Endothelial cell of umbilical vein (primary cell): ENCODE data around the gene RAB1A. TPM values are rescaled to one million over a fixed set of nuclear protein-coding genes. Genes with fewer than 3 reads are reported as not detected.
"Not testable (repeated sequence)": the region's sequence is repeated elsewhere in the genome, so short reads cannot be mapped to it uniquely, and the experiment has no call there.

Experiments used
- BruUV-seq: library from RNA; stranded (reverse); fragments of 400-500 nt; replicated peaks from 2 replicates; lab custom pipeline; 2021; lab: Mats Ljungman, UMichigan
- CTCF ChIA-PET: fragments of 300-600, 350-600 bp; sonication (Branson Sonifier 250); formaldehyde crosslinking; loops from one replicate; lab custom pipeline; 2021; ENCODE audit warnings: antibody characterized with exemption, inconsistent platforms; lab: Charles Lee
- POLR2A ChIA-PET: fragments of 300-600, 350-600 bp; sonication (Branson Sonifier 250); formaldehyde crosslinking; loops from one replicate; lab custom pipeline; 2021; ENCODE audit warnings: antibody characterized with exemption, inconsistent platforms; lab: Charles Lee
- DNase-seq: peaks from one replicate; pipeline ENCODE4 v3.0.0-alpha.2; 2011; ENCODE audit warnings: low read depth, low spot score
- FAIRE-seq: peaks from 2 replicates; lab custom pipeline; 2011; peaks lifted over from hg19 to GRCh38; lab: Jason Lieb, UNC
- H2AFZ ChIP-seq: 2 replicates; pipeline ENCODE4 v1.6.0; 2012; ENCODE audit warnings: low read depth, low read length, control low read depth, inconsistent platforms
- H3K27ac ChIP-seq: 2 replicates; pipeline ENCODE4 v1.5.1; 2011; ENCODE audit warnings: low read depth, mild to moderate bottlenecking, control low read depth, low read length, moderate library complexity; ENCODE audit not compliant: insufficient read depth
- H3K27me3 ChIP-seq, 2 experiments: 2 replicates each; pipeline versions ENCODE4 v1.6.0 to v1.6.1; 2011; ENCODE audit warnings: low read length in 2 of 2, mixed read lengths in 1 of 2; ENCODE audit not compliant: control insufficient read depth in 2 of 2, insufficient read depth in 2 of 2
- H3K36me3 ChIP-seq, 2 experiments: 2 replicates in 1 of 2; 3 replicates in 1 of 2; pipeline ENCODE4 v1.5.1; 2011; ENCODE audit warnings: low read length in 2 of 2, mild to moderate bottlenecking in 1 of 2, moderate library complexity in 1 of 2; ENCODE audit not compliant: control insufficient read depth in 2 of 2, insufficient read depth in 2 of 2; ENCODE audit errors: extremely low read depth in 1 of 2
- H3K4me1 ChIP-seq: 3 replicates; pipeline ENCODE4 v1.5.1; 2011; ENCODE audit warnings: mild to moderate bottlenecking, low read length; ENCODE audit not compliant: control insufficient read depth, insufficient read depth; ENCODE audit errors: extremely low read depth
- H3K4me2 ChIP-seq: 2 replicates; pipeline ENCODE4 v1.6.1; 2011; ENCODE audit warnings: low read length, control low read depth, mixed read lengths; ENCODE audit not compliant: insufficient read depth
- H3K4me3 ChIP-seq, 3 experiments: fragments of 200-600 bp in 1 of 3; sonication (generic), shearing (Covaris generic) in 1 of 3; replicated peaks in 1 of 3; 2 replicates each; pipeline ENCODE4 v1.5.1; 2011 to 2016; ENCODE audit warnings: control low read depth in 3 of 3, low read length in 3 of 3, mild to moderate bottlenecking in 2 of 3, inconsistent platforms in 1 of 3, low read depth in 1 of 3, moderate library complexity in 1 of 3; ENCODE audit not compliant: insufficient read depth in 1 of 3
- H3K79me2 ChIP-seq: 2 replicates; pipeline ENCODE4 v1.6.0; 2012; ENCODE audit warnings: low read length, inconsistent platforms; ENCODE audit not compliant: control insufficient read depth, insufficient read depth
- H3K9ac ChIP-seq: replicated peaks from 2 replicates; pipeline ENCODE3; 2011; ENCODE audit warnings: low read length, control low read depth; ENCODE audit not compliant: insufficient read depth; ENCODE audit errors: extremely low read depth
- H3K9me1 ChIP-seq: replicated peaks from 3 replicates; pipeline ENCODE4 v1.6.0; 2011; ENCODE audit warnings: mild to moderate bottlenecking, low read length; ENCODE audit not compliant: control insufficient read depth, insufficient read depth; ENCODE audit errors: extremely low read depth
- H3K9me3 ChIP-seq: replicated peaks from 2 replicates; pipeline ENCODE4 v1.5.1; 2012; ENCODE audit warnings: low read length, inconsistent platforms; ENCODE audit not compliant: control insufficient read depth, insufficient read depth
- H4K20me1 ChIP-seq: replicated peaks from 2 replicates; pipeline ENCODE3; 2011; ENCODE audit warnings: mild to moderate bottlenecking, low read length; ENCODE audit not compliant: control insufficient read depth, insufficient read depth; ENCODE audit errors: extremely low read depth
- GATA2 ChIP-seq: IDR thresholded peaks from 2 replicates; pipeline ENCODE4 v1.7.0; 2011; ENCODE audit warnings: low read depth, mild to moderate bottlenecking, moderate library complexity, mixed read lengths, low read length; ENCODE audit not compliant: insufficient read length, insufficient read depth
- dilution Hi-C: fragments of 300-500 bp; cut with MboI; formaldehyde crosslinking; loops from one replicate; pipeline ENCODE4 v1.15.0; 2019; ENCODE audit warnings: low sequenced_read_pairs; ENCODE audit not compliant: extremely low pct_ligation_motif_present
- intact Hi-C: fragments of 100-400 bp; cut with micrococcal nuclease; formaldehyde crosslinking; loops from one replicate; pipeline ENCODE4 v1.10.0; 2022
- polyA plus RNA-seq, 4 experiments: library from polyadenylated mRNA; depleted of rRNA in 3 of 4; stranded (reverse) in 3 of 4; unstranded in 1 of 4; fragments of >200 nt; gene quantifications; 2 replicates each; pipeline versions ENCODE4 v1.2.1 to v1.2.3, GENCODE V29; 2011 to 2012; ENCODE audit warnings: missing spikeins in 1 of 4
- total RNA-seq: library from RNA; stranded (reverse); gene quantifications from 2 replicates; pipeline ENCODE4 v1.2.3, GENCODE V29; 2021

Gene RAB1A
- total and polyA plus RNA-seq, 2 donors (not counting 3 experiments of a cell fraction or from before 2014, with no cell fraction given), result 121 to 176 TPM

GRCh38 chr2:65158557-65158956 is 28.7 kb upstream of the RAB1A start:
- no peaks in the 10 kb centered on the region for H3K9me1 ChIP-seq
- no peak for DNase-seq
- no peaks in the 10 kb centered on the region for H3K9me3 ChIP-seq
- H4K20me1 ChIP-seq, result no peaks in the 10 kb centered on the region
- dilution Hi-C loops (no loop called here), intact Hi-C loops (no loop called here)
- BruUV-seq, result no TSS peak
- peaks cover 0 to 3% of the 10 kb centered on the region in 2 experiments for H3K27me3 ChIP-seq
- no peak for TF ChIP-seq GATA2
- no peak overlapping the region for H3K27ac ChIP-seq
- no peaks in the 10 kb centered on the region for H3K36me3 ChIP-seq
- no peaks in the 10 kb centered on the region for H3K79me2 ChIP-seq
- no peak overlapping the region for H2AFZ ChIP-seq
- FAIRE-seq, result no peak
- ChIA-PET POLR2A (no interaction called here), CTCF (interaction anchor here (0.7 to 1.8 kb wide), 3 partner anchors 10 to 241 kb away, joined by 3 to 7 read pairs (median 5); no protein-coding TSS in a partner anchor)
- no peaks in the 10 kb centered on the region for H3K4me1 ChIP-seq
- no peak overlapping the region for H3K4me2 ChIP-seq
- H3K9ac ChIP-seq, result no peak overlapping the region
- H3K4me3 ChIP-seq, result no peak overlapping the region

GRCh38 chr2:65157856-65158255 is 27.9 kb upstream of the RAB1A start:
- CTCF ChIA-PET, result interaction anchor here (0.7 to 1.0 kb wide), 2 partner anchors 9 to 240 kb away, joined by 3 to 5 read pairs; no protein-coding TSS in a partner anchor
- H3K9ac ChIP-seq, POLR2A ChIA-PET, H2AFZ ChIP-seq, H3K27ac ChIP-seq, FAIRE-seq, H3K9me1 ChIP-seq, H3K4me3 ChIP-seq, H3K36me3 ChIP-seq, H3K79me2 ChIP-seq, dilution Hi-C loops, BruUV-seq, H4K20me1 ChIP-seq, H3K4me1 ChIP-seq, intact Hi-C loops, H3K27me3 ChIP-seq, H3K4me2 ChIP-seq, DNase-seq, H3K9me3 ChIP-seq: not testable (repeated sequence)
